ENCODE results near the gene TRMT10C. TPM values are rescaled to one million over a fixed set of nuclear protein-coding genes. Genes with fewer than 3 reads are reported as not detected.
"Not testable (repeated sequence)": the region's sequence is repeated elsewhere in the genome, so short reads cannot be mapped to it uniquely, and the experiment has no call there.

Gene TRMT10C
- polyA plus RNA-seq, 2 donors, result 10.4 to 19.8 TPM

DNA sequence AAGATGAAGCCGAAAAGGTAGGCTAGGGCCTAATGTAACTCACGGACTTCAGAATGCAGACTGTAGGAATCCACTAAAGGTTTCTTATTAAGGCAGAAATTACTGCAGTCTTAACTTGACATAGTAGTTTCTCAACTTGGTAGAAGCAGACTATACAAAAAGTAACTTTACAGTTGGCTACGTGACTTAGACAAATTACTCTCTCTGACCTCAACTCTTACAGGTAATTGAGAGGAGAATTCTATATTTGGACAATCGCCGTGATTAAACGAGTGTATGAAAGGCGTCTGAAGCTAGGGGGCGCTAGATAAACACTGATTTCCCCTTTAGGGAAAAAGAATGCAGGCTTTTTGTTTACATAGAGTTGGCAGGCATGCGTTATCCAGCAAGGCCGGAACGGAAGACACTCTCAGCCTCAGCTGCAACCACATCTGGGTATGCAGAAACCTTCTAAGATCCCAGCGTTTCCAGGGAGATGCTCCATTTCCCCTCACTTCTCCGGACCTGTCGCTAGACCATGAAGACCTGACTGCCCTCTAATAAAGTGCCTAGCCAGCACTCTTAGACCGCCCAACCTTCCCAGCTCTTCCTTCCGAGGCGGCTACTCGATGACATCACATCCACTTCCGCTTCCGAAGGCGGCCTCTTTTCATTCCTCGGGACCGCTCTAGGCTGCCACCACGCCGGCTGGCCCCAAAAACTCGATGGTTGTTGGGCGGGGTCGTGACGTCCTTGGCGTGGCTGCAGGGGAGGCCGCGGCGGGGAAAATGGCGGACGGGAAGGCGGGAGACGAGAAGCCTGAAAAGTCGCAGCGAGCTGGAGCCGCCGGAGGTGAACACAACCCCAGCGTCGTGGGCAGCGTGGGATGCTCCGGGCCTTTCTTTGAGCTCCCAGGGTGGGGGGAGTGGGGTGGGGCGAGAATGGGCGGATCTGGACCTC, 12.1 kb downstream of the TRMT10C start, which contains the start of gene PCNP:
Gene PCNP, plus strand, starts transcription at position 732 of the 939 bp plus-strand sequence. Its CDS starts 36 bp downstream, at position 768.
- Histone ChIP-seq H3K36me3 (ENCODE audit: control insufficient read depth in 2 of 2, insufficient read depth in 2 of 2, low read length in 1 of 2) (peaks cover 0 to 2% of the 10 kb centered on the region in 2 donors), H3K9me3 (ENCODE audit: control insufficient read depth in 2 of 2, insufficient read depth in 1 of 2, low read depth in 1 of 2, low read length in 1 of 2) (no peaks in the 10 kb centered on the region), H3K4me3 (ENCODE audit: low read depth in 1 of 2, low read length in 2 of 2) (peak within 1 kb of the TSS; percentile 87 to 96), H3K4me1 (ENCODE audit: control insufficient read depth in 2 of 2, insufficient read depth in 2 of 2, low read length in 1 of 2) (no peaks in the 10 kb centered on the region), H3K27me3 (ENCODE audit: control insufficient read depth in 1 of 2, insufficient read depth in 2 of 2, low read length in 2 of 2) (no peaks in the 10 kb centered on the region), H3K27ac (ENCODE audit: low read depth in 2 of 2, low read length in 1 of 2) (peak within 1 kb of the TSS; percentile 99 to 100)
- WGBS, 2 donors, result 1 to 2% methylated on average over 44 to 47 of the region's 47 CpGs

GRCh38 chr3:101574388-101575112, 12.9 kb downstream of the TRMT10C start:
- WGBS, 2 donors, result 0% methylated on average over 40 to 41 of the region's 41 CpGs
- Histone ChIP-seq H3K27ac (ENCODE audit: low read depth in 2 of 2, low read length in 1 of 2) (peak overlapping the region; percentile 99 to 100), H3K36me3 (ENCODE audit: control insufficient read depth in 2 of 2, insufficient read depth in 2 of 2, low read length in 1 of 2) (peaks cover 0 to 2% of the 10 kb centered on the region in 2 donors), H3K4me1 (ENCODE audit: control insufficient read depth in 2 of 2, insufficient read depth in 2 of 2, low read length in 1 of 2) (no peaks in the 10 kb centered on the region), H3K4me3 (ENCODE audit: low read depth in 1 of 2, low read length in 2 of 2) (peak overlapping the region; percentile 87 to 96), H3K9me3 (ENCODE audit: control insufficient read depth in 2 of 2, insufficient read depth in 1 of 2, low read depth in 1 of 2, low read length in 1 of 2) (no peaks in the 10 kb centered on the region), H3K27me3 (ENCODE audit: control insufficient read depth in 1 of 2, insufficient read depth in 2 of 2, low read length in 2 of 2) (no peaks in the 10 kb centered on the region)

- Histone ChIP-seq H3K4me1 (ENCODE audit: control insufficient read depth in 2 of 2, insufficient read depth in 2 of 2, low read length in 1 of 2) (no peaks in the 10 kb centered on the region), H3K36me3 (ENCODE audit: control insufficient read depth in 2 of 2, insufficient read depth in 2 of 2, low read length in 1 of 2) (peaks cover 0 to 2% of the 10 kb centered on the region in 2 donors), H3K4me3 (ENCODE audit: low read depth in 1 of 2, low read length in 2 of 2) (no peak overlapping the region), H3K27ac (ENCODE audit: low read depth in 2 of 2, low read length in 1 of 2) (no peak overlapping the region), H3K9me3 (ENCODE audit: control insufficient read depth in 2 of 2, insufficient read depth in 1 of 2, low read depth in 1 of 2, low read length in 1 of 2) (no peaks in the 10 kb centered on the region), H3K27me3 (ENCODE audit: control insufficient read depth in 1 of 2, insufficient read depth in 2 of 2, low read length in 2 of 2) (no peaks in the 10 kb centered on the region)
- WGBS, 2 donors, result 91 to 94% methylated on average over 6 of the region's 6 CpGs
Measured at GRCh38 chr3:101577286-101577685, 15.6 kb downstream of the TRMT10C start.

DNA sequence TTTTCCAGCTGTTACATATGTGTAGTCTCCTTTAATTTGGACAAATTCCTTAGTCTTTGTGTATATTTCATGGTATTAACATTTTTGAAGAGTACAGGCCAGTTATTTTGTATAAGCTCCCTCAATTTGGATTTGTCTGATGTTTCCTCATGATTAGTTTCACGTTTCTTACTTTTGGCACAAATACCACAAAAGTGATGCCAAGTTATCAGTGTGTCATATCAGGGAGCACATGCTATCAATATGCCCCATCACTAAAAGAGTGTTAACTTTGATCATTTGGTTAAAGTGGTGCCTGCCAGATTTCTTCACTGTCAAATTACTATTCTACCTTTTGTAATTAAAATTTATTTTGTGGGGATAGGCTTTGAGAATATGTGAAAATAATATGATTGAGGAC, 26.9 kb downstream of the TRMT10C start:
- no peaks in the 10 kb centered on the region for H3K27me3 ChIP-seq (ENCODE audit: control insufficient read depth in 1 of 2, insufficient read depth in 2 of 2, low read length in 2 of 2)
- no peaks in the 10 kb centered on the region for H3K9me3 ChIP-seq (ENCODE audit: control insufficient read depth in 2 of 2, insufficient read depth in 1 of 2, low read depth in 1 of 2, low read length in 1 of 2)
- WGBS, 2 donors, result 10 to 30% methylated on average over 1 of the region's 1 CpG
- no peaks in the 10 kb centered on the region for H3K4me1 ChIP-seq (ENCODE audit: control insufficient read depth in 2 of 2, insufficient read depth in 2 of 2, low read length in 1 of 2)
- H3K4me3 ChIP-seq (ENCODE audit: low read depth in 1 of 2, low read length in 2 of 2), result no peak overlapping the region
- no peak overlapping the region for H3K27ac ChIP-seq (ENCODE audit: low read depth in 2 of 2, low read length in 1 of 2)
- peaks cover 5 to 10% of the 10 kb centered on the region in 2 donors for H3K36me3 ChIP-seq (ENCODE audit: control insufficient read depth in 2 of 2, insufficient read depth in 2 of 2, low read length in 1 of 2)

DNA sequence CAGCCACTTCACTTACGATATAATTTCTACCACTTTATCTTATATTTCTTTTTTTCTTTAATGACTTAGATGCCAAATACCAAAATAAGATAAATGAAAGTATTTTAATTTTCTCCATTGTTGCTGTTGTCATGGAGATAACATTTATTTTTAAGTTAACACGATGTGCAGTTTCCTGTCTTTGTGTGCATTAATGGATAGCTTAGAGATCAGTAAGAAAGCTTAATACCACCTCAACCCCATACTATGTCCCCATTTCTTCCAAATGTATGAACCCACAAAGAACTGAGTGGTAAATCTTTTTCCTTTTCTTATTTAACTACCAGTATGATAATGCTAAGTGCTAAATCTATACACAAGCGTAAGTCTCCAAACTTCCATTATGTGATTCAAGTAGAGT, 29.4 kb downstream of the TRMT10C start:
- Histone ChIP-seq H3K4me1 (ENCODE audit: control insufficient read depth in 2 of 2, insufficient read depth in 2 of 2, low read length in 1 of 2) (no peaks in the 10 kb centered on the region), H3K4me3 (ENCODE audit: low read depth in 1 of 2, low read length in 2 of 2) (no peak overlapping the region), H3K36me3 (ENCODE audit: control insufficient read depth in 2 of 2, insufficient read depth in 2 of 2, low read length in 1 of 2) (peaks cover 5 to 10% of the 10 kb centered on the region in 2 donors), H3K9me3 (ENCODE audit: control insufficient read depth in 2 of 2, insufficient read depth in 1 of 2, low read depth in 1 of 2, low read length in 1 of 2) (no peaks in the 10 kb centered on the region), H3K27me3 (ENCODE audit: control insufficient read depth in 1 of 2, insufficient read depth in 2 of 2, low read length in 2 of 2) (no peaks in the 10 kb centered on the region), H3K27ac (ENCODE audit: low read depth in 2 of 2, low read length in 1 of 2) (no peak overlapping the region)
- WGBS, 2 donors, result 69 to 75% methylated on average over 3 of the region's 3 CpGs

- no peak overlapping the region for H3K27ac ChIP-seq (ENCODE audit: low read depth in 2 of 2, low read length in 1 of 2)
- H3K27me3 ChIP-seq (ENCODE audit: control insufficient read depth in 1 of 2, insufficient read depth in 2 of 2, low read length in 2 of 2), result no peaks in the 10 kb centered on the region
- H3K9me3 ChIP-seq (ENCODE audit: control insufficient read depth in 2 of 2, insufficient read depth in 1 of 2, low read depth in 1 of 2, low read length in 1 of 2), result no peaks in the 10 kb centered on the region
- peaks cover 0 to 2% of the 10 kb centered on the region in 2 donors for H3K36me3 ChIP-seq (ENCODE audit: control insufficient read depth in 2 of 2, insufficient read depth in 2 of 2, low read length in 1 of 2)
- 89 to 93% methylated on average over 3 of the region's 3 CpGs for WGBS, 2 donors
- no peak overlapping the region for H3K4me3 ChIP-seq (ENCODE audit: low read depth in 1 of 2, low read length in 2 of 2)
- H3K4me1 ChIP-seq (ENCODE audit: control insufficient read depth in 2 of 2, insufficient read depth in 2 of 2, low read length in 1 of 2), result no peaks in the 10 kb centered on the region
Measured at GRCh38 chr3:101602731-101603130, 41.1 kb downstream of the TRMT10C start.

DNA sequence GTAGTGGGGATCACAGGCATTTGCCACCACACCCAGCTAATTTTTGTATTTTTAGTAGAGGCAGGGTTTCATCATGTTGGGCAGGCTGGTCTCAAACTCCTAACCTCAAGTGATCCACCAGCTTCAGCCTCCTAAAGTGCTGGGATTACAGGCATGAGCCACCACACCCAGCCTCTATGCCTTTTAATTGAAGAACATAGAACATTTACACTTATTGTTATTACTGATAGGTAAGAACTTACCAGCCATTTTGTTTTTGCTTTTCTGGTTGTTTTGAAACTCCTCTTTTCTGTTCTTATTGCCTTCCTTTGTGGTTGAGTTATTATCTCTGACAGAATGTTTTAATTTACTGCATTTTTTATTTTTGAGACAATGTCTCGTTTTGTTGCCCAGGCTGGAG, 41.5 kb downstream of the TRMT10C start:
- Histone ChIP-seq H3K9me3 (ENCODE audit: control insufficient read depth in 2 of 2, insufficient read depth in 1 of 2, low read depth in 1 of 2, low read length in 1 of 2) (no peaks in the 10 kb centered on the region), H3K27me3 (ENCODE audit: control insufficient read depth in 1 of 2, insufficient read depth in 2 of 2, low read length in 2 of 2) (no peaks in the 10 kb centered on the region), H3K36me3 (ENCODE audit: control insufficient read depth in 2 of 2, insufficient read depth in 2 of 2, low read length in 1 of 2) (peaks cover 0 to 2% of the 10 kb centered on the region in 2 donors), H3K4me1 (ENCODE audit: control insufficient read depth in 2 of 2, insufficient read depth in 2 of 2, low read length in 1 of 2) (no peaks in the 10 kb centered on the region), H3K4me3 (ENCODE audit: low read depth in 1 of 2, low read length in 2 of 2) (no peak overlapping the region), H3K27ac (ENCODE audit: low read depth in 2 of 2, low read length in 1 of 2) (no peak overlapping the region)
- WGBS, 2 donors, result 96 to 100% methylated on average over 1 of the region's 1 CpG

GRCh38 chr3:101605398-101605797, 43.7 kb downstream of the TRMT10C start:
- H3K27me3 ChIP-seq (ENCODE audit: control insufficient read depth in 1 of 2, insufficient read depth in 2 of 2, low read length in 2 of 2); H3K4me3 ChIP-seq (ENCODE audit: low read depth in 1 of 2, low read length in 2 of 2); H3K9me3 ChIP-seq (ENCODE audit: control insufficient read depth in 2 of 2, insufficient read depth in 1 of 2, low read depth in 1 of 2, low read length in 1 of 2); H3K27ac ChIP-seq (ENCODE audit: low read depth in 2 of 2, low read length in 1 of 2); H3K36me3 ChIP-seq (ENCODE audit: control insufficient read depth in 2 of 2, insufficient read depth in 2 of 2, low read length in 1 of 2); H3K4me1 ChIP-seq (ENCODE audit: control insufficient read depth in 2 of 2, insufficient read depth in 2 of 2, low read length in 1 of 2): not testable (repeated sequence)
- WGBS, 2 donors, result 74 to 76% methylated on average over 10 of the region's 10 CpGs

DNA sequence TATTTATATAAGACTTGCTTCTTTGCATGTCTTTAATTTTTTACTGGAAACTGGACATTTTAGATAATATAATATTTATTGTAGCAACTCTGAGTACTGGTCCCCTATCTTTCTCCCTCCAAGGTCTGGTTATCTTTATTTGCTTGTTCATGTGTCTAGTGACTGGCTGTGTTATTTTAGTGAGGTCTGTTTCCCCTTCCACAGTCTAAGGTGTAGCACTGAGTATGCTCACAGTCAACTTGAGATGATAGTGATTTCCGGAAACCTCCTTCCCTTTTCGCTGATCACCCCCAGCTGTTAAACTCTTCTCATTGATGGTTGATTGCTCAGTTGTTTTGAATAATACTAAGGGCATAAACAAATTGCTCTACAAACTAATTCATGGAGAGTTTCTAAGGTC, 49.4 kb downstream of the TRMT10C start:
- no peaks in the 10 kb centered on the region for H3K9me3 ChIP-seq (ENCODE audit: control insufficient read depth in 2 of 2, insufficient read depth in 1 of 2, low read depth in 1 of 2, low read length in 1 of 2)
- WGBS, 2 donors, result 87 to 95% methylated on average over 2 of the region's 2 CpGs
- H3K27ac ChIP-seq (ENCODE audit: low read depth in 2 of 2, low read length in 1 of 2), result no peak overlapping the region
- H3K36me3 ChIP-seq (ENCODE audit: control insufficient read depth in 2 of 2, insufficient read depth in 2 of 2, low read length in 1 of 2), result no peaks in the 10 kb centered on the region
- no peaks in the 10 kb centered on the region for H3K27me3 ChIP-seq (ENCODE audit: control insufficient read depth in 1 of 2, insufficient read depth in 2 of 2, low read length in 2 of 2)
- no peaks in the 10 kb centered on the region for H3K4me1 ChIP-seq (ENCODE audit: control insufficient read depth in 2 of 2, insufficient read depth in 2 of 2, low read length in 1 of 2)
- H3K4me3 ChIP-seq (ENCODE audit: low read depth in 1 of 2, low read length in 2 of 2), result no peak overlapping the region
